Measurements from ENCODE around the gene TENT4B. TPM values are rescaled to one million over a fixed set of nuclear protein-coding genes. Genes with fewer than 3 reads are reported as not detected.

Gene TENT4B
- polyA plus RNA-seq, 1 of the 3 experiments (the other 2 are of a cell fraction) = 5.6 TPM

- POLR2A ChIA-PET = no interaction called here
Observed at GRCh38 chr16:50185005-50185505, 31.9 kb downstream of the TENT4B start.

More at GRCh38 chr16:50185005-50185505, 31.9 kb downstream of the TENT4B start:
- no peaks in the 10 kb centered on the region; the same call in 1 of the 2 replicates for H4K20me1 ChIP-seq (ENCODE audit: insufficient read depth)
- peak overlapping the region in 1 of 2 experiments; percentile 69; a peak in 2 of 4 replicates for H3K27ac ChIP-seq (ENCODE audit: low read depth in 2 of 2, low read length in 1 of 2)
- H3K9ac ChIP-seq = no peak overlapping the region
- no peaks in the 10 kb centered on the region for H3K9me3 ChIP-seq
- peaks cover 0 to 16% of the 10 kb centered on the region in 2 experiments; a peak in 2 of 4 replicates for H3K4me1 ChIP-seq (ENCODE audit: control insufficient read depth in 1 of 2, insufficient read depth in 2 of 2, low read depth in 1 of 2, low read length in 1 of 2)
- no peaks in the 10 kb centered on the region for H3K27me3 ChIP-seq (ENCODE audit: insufficient read depth)
- CTCF ChIA-PET = interaction anchor here (1.3 kb wide), 2 partner anchors 18 to 25 kb away, joined by 3 to 7 read pairs; no protein-coding TSS in a partner anchor
- peak overlapping the region in 1 of 2 experiments; percentile 8; a peak in 1 of 4 replicates for H3K4me3 ChIP-seq (ENCODE audit: low read depth in 2 of 2, low read length in 1 of 2)
- WGBS (ENCODE audit: low lambda C conversion rate) = 55% methylated on average over 3 of the region's 3 CpGs
- no peaks in the 10 kb centered on the region for H3K9me2 ChIP-seq
- no peaks in the 10 kb centered on the region for H3K36me3 ChIP-seq (replicated peaks in 1 of 2; ENCODE audit: control insufficient read depth in 1 of 2, insufficient read depth in 2 of 2, low read length in 1 of 2)
- H2AFZ ChIP-seq (ENCODE audit: low read depth) = no peak overlapping the region
- H3K4me2 ChIP-seq = peak overlapping the region; percentile 45; the same call in 1 of the 2 replicates
- H3K79me2 ChIP-seq (ENCODE audit: insufficient read depth) = peaks cover 97% of the 10 kb centered on the region
- H3F3A ChIP-seq (replicated peaks; ENCODE audit: insufficient read depth) = peaks cover 40% of the 10 kb centered on the region
- no peak for DNase-seq
- TF ChIP-seq YY1 (IDR thresholded peaks at IDR 0.05; ENCODE audit: low read depth) = no peak
- 0 out of 4 replicates have a peak, but pooled peaks of 1 of the 2 experiments have one; percentile 18 for TF ChIP-seq EP300 (IDR thresholded peaks at IDR 0.05; ENCODE audit: borderline replicate concordance in 1 of 2, low read depth in 1 of 2, low read length in 1 of 2)
- no peak for TF ChIP-seq TEAD4 (IDR thresholded peaks at IDR 0.05; ENCODE audit: borderline replicate concordance, insufficient read depth)
- no peak for TF ChIP-seq SMC3 (IDR thresholded peaks at IDR 0.05; ENCODE audit: low read depth, low read length)
- no peak for TF ChIP-seq REST (IDR thresholded peaks at IDR 0.05; ENCODE audit: low read depth, low read length)
- TF ChIP-seq ZBTB33 (IDR thresholded peaks at IDR 0.05; ENCODE audit: borderline replicate concordance, low read depth) = no peak
- peak; percentile 32; the same call in 1 of the 2 replicates for TF ChIP-seq PBX3 (IDR thresholded peaks at IDR 0.05)
- no peak for TF ChIP-seq GABPA (IDR thresholded peaks at IDR 0.05; ENCODE audit: low read depth)
- TF ChIP-seq CHD2 (IDR thresholded peaks at IDR 0.05; ENCODE audit: low read length, partially characterized antibody) = no peak
- TF ChIP-seq FOSL2 (IDR thresholded peaks at IDR 0.05; ENCODE audit: borderline replicate concordance, low read depth) = peak; percentile 33; the same call in 1 of the 2 replicates
- TF ChIP-seq FOXM1 (IDR thresholded peaks at IDR 0.05; ENCODE audit: low read depth) = no peak
- no peak for TF ChIP-seq TAF1 (IDR thresholded peaks at IDR 0.05; ENCODE audit: borderline replicate concordance, low read depth, low read length)
- TF ChIP-seq FOXJ3 (CRISPR knock-in tag; IDR thresholded peaks at IDR 0.05) = no peak
- no peak for TF ChIP-seq RAD21 (IDR thresholded peaks at IDR 0.05; ENCODE audit: low read length)
- no peak for TF ChIP-seq MAX (IDR thresholded peaks at IDR 0.05; ENCODE audit: low read depth)
- peak; percentile 6; the same call in 1 of the 2 replicates for TF ChIP-seq TCF12 (IDR thresholded peaks at IDR 0.05)
- no peak for TF ChIP-seq EZH2phosphoT487 (IDR thresholded peaks at IDR 0.05; ENCODE audit: borderline replicate concordance, low read depth)
- TF ChIP-seq SIN3A (IDR thresholded peaks at IDR 0.05; ENCODE audit: borderline replicate concordance, low read depth, low read length) = no peak
- no peak for TF ChIP-seq ELF1 (IDR thresholded peaks at IDR 0.05)
- TF ChIP-seq RCOR1 (IDR thresholded peaks at IDR 0.05; ENCODE audit: low read length) = no peak
- no peak for TF ChIP-seq GATA2 (CRISPR knock-in tag; IDR thresholded peaks at IDR 0.05)
- no peak for TF ChIP-seq MEF2A (IDR thresholded peaks at IDR 0.05; ENCODE audit: borderline replicate concordance, low read depth)
- TF ChIP-seq RFX5 (IDR thresholded peaks at IDR 0.05; ENCODE audit: low read length) = no peak
- TF ChIP-seq POLR2AphosphoS5 (IDR thresholded peaks at IDR 0.05; ENCODE audit: low read depth, low read length) = no peak
- TF ChIP-seq JUND (IDR thresholded peaks at IDR 0.05) = 0 out of 2 replicates have a peak, but pooled peaks have one; percentile 5

Data from SK-N-SH (cell line).